Endothelial cell of umbilical vein (primary cell): ENCODE results near the gene TRAPPC13. TPM values are rescaled to one million over a fixed set of nuclear protein-coding genes. Genes with fewer than 3 reads are reported as not detected.

Experiments used
- BruUV-seq: library from RNA; stranded (reverse); fragments of 400-500 nt; replicated peaks from 2 replicates; lab custom pipeline; 2021; lab: Mats Ljungman, UMichigan
- CTCF ChIA-PET: fragments of 300-600, 350-600 bp; sonication (Branson Sonifier 250); formaldehyde crosslinking; loops from one replicate; lab custom pipeline; 2021; ENCODE audit warnings: antibody characterized with exemption, inconsistent platforms; lab: Charles Lee
- POLR2A ChIA-PET: fragments of 300-600, 350-600 bp; sonication (Branson Sonifier 250); formaldehyde crosslinking; loops from one replicate; lab custom pipeline; 2021; ENCODE audit warnings: antibody characterized with exemption, inconsistent platforms; lab: Charles Lee
- DNase-seq: peaks from one replicate; pipeline ENCODE4 v3.0.0-alpha.2; 2011; ENCODE audit warnings: low read depth, low spot score
- FAIRE-seq: peaks from 2 replicates; lab custom pipeline; 2011; peaks lifted over from hg19 to GRCh38; lab: Jason Lieb, UNC
- H2AFZ ChIP-seq: 2 replicates; pipeline ENCODE4 v1.6.0; 2012; ENCODE audit warnings: low read depth, low read length, control low read depth, inconsistent platforms
- H3K27ac ChIP-seq: 2 replicates; pipeline ENCODE4 v1.5.1; 2011; ENCODE audit warnings: low read depth, mild to moderate bottlenecking, control low read depth, low read length, moderate library complexity; ENCODE audit not compliant: insufficient read depth
- H3K27me3 ChIP-seq, 2 experiments: 2 replicates each; pipeline versions ENCODE4 v1.6.0 to v1.6.1; 2011; ENCODE audit warnings: low read length in 2 of 2, mixed read lengths in 1 of 2; ENCODE audit not compliant: control insufficient read depth in 2 of 2, insufficient read depth in 2 of 2
- H3K36me3 ChIP-seq, 2 experiments: 2 replicates in 1 of 2; 3 replicates in 1 of 2; pipeline ENCODE4 v1.5.1; 2011; ENCODE audit warnings: low read length in 2 of 2, mild to moderate bottlenecking in 1 of 2, moderate library complexity in 1 of 2; ENCODE audit not compliant: control insufficient read depth in 2 of 2, insufficient read depth in 2 of 2; ENCODE audit errors: extremely low read depth in 1 of 2
- H3K4me1 ChIP-seq: 3 replicates; pipeline ENCODE4 v1.5.1; 2011; ENCODE audit warnings: mild to moderate bottlenecking, low read length; ENCODE audit not compliant: control insufficient read depth, insufficient read depth; ENCODE audit errors: extremely low read depth
- H3K4me2 ChIP-seq: 2 replicates; pipeline ENCODE4 v1.6.1; 2011; ENCODE audit warnings: low read length, control low read depth, mixed read lengths; ENCODE audit not compliant: insufficient read depth
- H3K4me3 ChIP-seq, 3 experiments: fragments of 200-600 bp in 1 of 3; sonication (generic), shearing (Covaris generic) in 1 of 3; replicated peaks in 1 of 3; 2 replicates each; pipeline ENCODE4 v1.5.1; 2011 to 2016; ENCODE audit warnings: control low read depth in 3 of 3, low read length in 3 of 3, mild to moderate bottlenecking in 2 of 3, inconsistent platforms in 1 of 3, low read depth in 1 of 3, moderate library complexity in 1 of 3; ENCODE audit not compliant: insufficient read depth in 1 of 3
- H3K79me2 ChIP-seq: 2 replicates; pipeline ENCODE4 v1.6.0; 2012; ENCODE audit warnings: low read length, inconsistent platforms; ENCODE audit not compliant: control insufficient read depth, insufficient read depth
- H3K9ac ChIP-seq: replicated peaks from 2 replicates; pipeline ENCODE3; 2011; ENCODE audit warnings: low read length, control low read depth; ENCODE audit not compliant: insufficient read depth; ENCODE audit errors: extremely low read depth
- H3K9me1 ChIP-seq: replicated peaks from 3 replicates; pipeline ENCODE4 v1.6.0; 2011; ENCODE audit warnings: mild to moderate bottlenecking, low read length; ENCODE audit not compliant: control insufficient read depth, insufficient read depth; ENCODE audit errors: extremely low read depth
- H3K9me3 ChIP-seq: replicated peaks from 2 replicates; pipeline ENCODE4 v1.5.1; 2012; ENCODE audit warnings: low read length, inconsistent platforms; ENCODE audit not compliant: control insufficient read depth, insufficient read depth
- H4K20me1 ChIP-seq: replicated peaks from 2 replicates; pipeline ENCODE3; 2011; ENCODE audit warnings: mild to moderate bottlenecking, low read length; ENCODE audit not compliant: control insufficient read depth, insufficient read depth; ENCODE audit errors: extremely low read depth
- CTCF ChIP-seq, 2 donors: IDR thresholded peaks; 1 replicate in 1 of 2; 2 replicates in 1 of 2; pipeline ENCODE4 v1.5.1; 2011; ENCODE audit warnings: low read length in 2 of 2, mild to moderate bottlenecking in 2 of 2, moderate library complexity in 2 of 2, control low read depth in 1 of 2, inconsistent platforms in 1 of 2, low read depth in 1 of 2; ENCODE audit not compliant: insufficient read depth in 1 of 2; ENCODE audit errors: extremely low read depth in 1 of 2
- EZH2 ChIP-seq: IDR thresholded peaks from 2 replicates; pipeline ENCODE4 v1.6.1; 2012; ENCODE audit warnings: borderline replicate concordance, low read depth, mild to moderate bottlenecking, moderate library complexity, low read length, inconsistent platforms; ENCODE audit not compliant: severe bottlenecking
- FOS ChIP-seq: IDR thresholded peaks from 2 replicates; pipeline ENCODE4 v1.6.1; 2011; ENCODE audit warnings: mild to moderate bottlenecking, low read length, moderate library complexity, borderline replicate concordance; ENCODE audit not compliant: insufficient read depth
- GATA2 ChIP-seq: IDR thresholded peaks from 2 replicates; pipeline ENCODE4 v1.7.0; 2011; ENCODE audit warnings: low read depth, mild to moderate bottlenecking, moderate library complexity, mixed read lengths, low read length; ENCODE audit not compliant: insufficient read length, insufficient read depth
- JUN ChIP-seq: IDR thresholded peaks from 2 replicates; pipeline ENCODE4 v1.6.1; 2011; ENCODE audit warnings: borderline replicate concordance, low read depth; ENCODE audit not compliant: insufficient read length, insufficient read depth
- MYC ChIP-seq: IDR thresholded peaks from one replicate; pipeline ENCODE4 v1.6.1; 2011; ENCODE audit warnings: mild to moderate bottlenecking, low read depth, low read length
- POLR2A ChIP-seq: IDR thresholded peaks from 2 replicates; pipeline ENCODE4 v1.6.1; 2012; ENCODE audit warnings: low read depth, mild to moderate bottlenecking, control low read depth, low read length
- POLR2AphosphoS5 ChIP-seq: IDR thresholded peaks from 2 replicates; pipeline ENCODE4 v1.6.1; 2012; ENCODE audit warnings: low read depth, mild to moderate bottlenecking, control low read depth, low read length, moderate library complexity; ENCODE audit not compliant: insufficient read depth
- dilution Hi-C: fragments of 300-500 bp; cut with MboI; formaldehyde crosslinking; loops from one replicate; pipeline ENCODE4 v1.15.0; 2019; ENCODE audit warnings: low sequenced_read_pairs; ENCODE audit not compliant: extremely low pct_ligation_motif_present
- intact Hi-C: fragments of 100-400 bp; cut with micrococcal nuclease; formaldehyde crosslinking; loops from one replicate; pipeline ENCODE4 v1.10.0; 2022
- polyA plus RNA-seq, 4 experiments: library from polyadenylated mRNA; depleted of rRNA in 3 of 4; stranded (reverse) in 3 of 4; unstranded in 1 of 4; fragments of >200 nt; gene quantifications; 2 replicates each; pipeline versions ENCODE4 v1.2.1 to v1.2.3, GENCODE V29; 2011 to 2012; ENCODE audit warnings: missing spikeins in 1 of 4
- total RNA-seq: library from RNA; stranded (reverse); gene quantifications from 2 replicates; pipeline ENCODE4 v1.2.3, GENCODE V29; 2021
- TF ChIP-seq, protein P1 (sequence below): IDR thresholded peaks from 2 replicates; pipeline ENCODE4 v1.6.1; 2011; ENCODE audit not compliant: insufficient read depth, insufficient read length

TRAPPC13 gene
- total and polyA plus RNA-seq, 2 donors (not counting 3 experiments of a cell fraction or from before 2014, with no cell fraction given): 7.7 to 24.0 TPM

DNA sequence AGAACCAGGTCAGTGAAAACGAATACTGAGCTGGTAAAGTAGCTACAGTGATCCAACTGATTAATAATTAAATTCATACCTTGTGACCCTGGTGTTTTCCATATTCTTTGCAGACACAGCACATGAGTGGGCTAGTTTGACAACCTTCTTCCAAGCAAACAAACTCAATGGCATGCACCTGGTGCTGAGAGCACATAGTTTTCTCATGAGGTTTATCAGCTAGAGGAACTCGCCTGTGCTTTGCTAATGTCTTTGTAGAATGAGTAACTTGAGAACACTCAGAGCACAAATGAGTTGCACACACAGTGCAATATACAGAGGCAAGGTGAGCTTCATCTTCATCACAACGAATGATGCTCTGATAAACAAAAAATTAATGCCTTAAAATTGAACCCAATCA is 13.3 kb upstream of the TRAPPC13 start:
- Histone ChIP-seq H3K9ac (no peak overlapping the region), H4K20me1 (no peaks in the 10 kb centered on the region), H3K9me1 (no peaks in the 10 kb centered on the region), H3K9me3 (no peaks in the 10 kb centered on the region), H3K4me2 (no peak overlapping the region), H3K27me3 (no peaks in the 10 kb centered on the region), H3K4me3 (no peak overlapping the region), H2AFZ (no peak overlapping the region), H3K36me3 (peaks cover 10 to 12% of the 10 kb centered on the region in 2 experiments), H3K4me1 (no peaks in the 10 kb centered on the region), H3K79me2 (peaks cover 2% of the 10 kb centered on the region), H3K27ac (no peak overlapping the region)
- CTCF ChIA-PET: interaction anchor here (1.4 kb wide), 1 partner anchor 22 kb away, joined by 3 read pairs; no protein-coding TSS in a partner anchor
- no peak for FAIRE-seq
- TF ChIP-seq GATA2 (no peak), POLR2AphosphoS5 (no peak), FOS (no peak), CTCF (IDR thresholded peaks at IDR 0.05; ENCODE audit: extremely low read depth in 1 of 2, insufficient read depth in 1 of 2, low read depth in 1 of 2, low read length in 2 of 2) (no peak), POLR2A (no peak), EZH2 (no peak), MYC (no peak), JUN (no peak)
- TF ChIP-seq, protein P1, sequence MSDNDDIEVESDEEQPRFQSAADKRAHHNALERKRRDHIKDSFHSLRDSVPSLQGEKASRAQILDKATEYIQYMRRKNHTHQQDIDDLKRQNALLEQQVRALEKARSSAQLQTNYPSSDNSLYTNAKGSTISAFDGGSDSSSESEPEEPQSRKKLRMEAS: no peak
- POLR2A ChIA-PET: no interaction called here
- intact Hi-C loops: no loop called here
- dilution Hi-C loops: no loop called here
- no peak for DNase-seq
- BruUV-seq: no TSS peak
